Measurements from ENCODE around the gene IRF8.
A peak's percentile ranks its signal among the peaks of the same experiment; 100 is the strongest.

Gene IRF8

GRCh38 chr16:85878407-85878806, 20.6 kb upstream of the IRF8 start:
- no peak for DNase-seq (ENCODE audit: low read depth)
- TF ChIP-seq CTCF (conservative IDR thresholded peaks at IDR 0.05; ENCODE audit: low read depth, low read length) = no peak

GRCh38 chr16:85878875-85879274, 20.1 kb upstream of the IRF8 start:
- no peak overlapping the region for H3K4me3 ChIP-seq (ENCODE audit: low read depth, low read length)
- peak; percentile 26 for TF ChIP-seq CTCF (conservative IDR thresholded peaks at IDR 0.05; ENCODE audit: low read depth, low read length)
- DNase-seq (ENCODE audit: low read depth) = peak; percentile 67

More at GRCh38 chr16:85878407-85878806, 20.6 kb upstream of the IRF8 start:
- no peak overlapping the region for H3K4me3 ChIP-seq (ENCODE audit: low read depth, low read length)

DNA sequence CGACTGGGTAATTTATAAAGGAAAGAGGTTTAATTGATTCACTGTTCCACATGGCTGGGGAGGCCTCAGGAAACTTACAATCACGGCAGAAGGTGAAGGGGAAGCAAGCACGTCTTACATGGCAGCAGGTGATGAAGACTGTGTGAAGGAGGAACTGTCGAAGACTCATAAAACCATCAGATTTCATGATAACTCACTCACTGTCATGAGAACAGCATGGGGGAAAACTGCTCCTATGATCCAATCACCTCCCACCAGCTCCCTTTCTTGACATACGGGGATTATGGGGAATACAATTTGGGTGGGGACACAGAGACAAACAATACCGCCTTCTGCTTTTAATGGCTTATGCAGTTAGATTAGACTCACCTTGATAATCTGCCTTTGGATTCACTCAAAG, 19.4 kb upstream of the IRF8 start:
- H3K4me3 ChIP-seq (ENCODE audit: low read depth, low read length) = no peak overlapping the region
- DNase-seq (ENCODE audit: low read depth) = no peak
- TF ChIP-seq CTCF (conservative IDR thresholded peaks at IDR 0.05; ENCODE audit: low read depth, low read length) = no peak

DNA sequence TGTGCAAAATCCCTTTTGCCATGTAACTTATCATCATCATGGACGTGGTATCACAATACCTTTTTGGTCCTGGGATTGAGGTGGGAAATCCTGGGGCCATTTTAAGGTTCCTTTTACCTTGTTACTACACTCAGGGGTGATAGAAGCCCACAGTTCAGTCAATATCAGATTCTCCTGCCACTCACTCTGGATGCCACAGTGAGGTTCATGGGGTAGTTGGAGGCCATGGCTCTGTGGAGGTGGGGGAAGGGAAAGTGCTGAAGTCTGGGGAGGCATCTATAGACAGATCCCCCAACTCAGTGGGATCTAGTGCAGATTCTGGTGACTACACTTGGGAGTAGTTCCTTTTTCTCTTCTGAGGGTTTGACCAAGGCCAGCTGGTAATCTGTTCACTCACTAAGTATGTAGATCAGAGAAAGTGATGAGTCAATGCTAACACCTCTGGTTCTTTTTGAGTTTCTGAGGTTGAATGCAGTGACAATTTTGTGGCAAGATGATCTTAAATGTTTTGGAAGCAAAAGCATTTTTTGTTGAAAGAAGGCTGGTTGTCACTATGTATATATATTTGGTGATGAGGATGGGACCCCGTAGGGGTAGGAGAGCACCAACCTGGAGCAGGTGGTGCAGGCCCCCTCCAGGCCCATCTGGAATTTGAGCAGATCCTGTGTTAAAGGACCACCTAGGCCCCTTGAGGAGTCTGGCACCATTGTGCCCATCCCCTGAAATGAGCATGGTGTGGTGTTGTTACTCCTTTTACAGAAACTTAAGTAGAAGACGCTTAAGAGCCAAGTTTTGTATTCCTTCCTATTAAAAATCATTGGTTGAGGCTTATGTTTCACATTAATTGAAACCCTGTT, 18.8 kb upstream of the IRF8 start:
- TF ChIP-seq CTCF (conservative IDR thresholded peaks at IDR 0.05; ENCODE audit: low read depth, low read length) = no peak
- DNase-seq (ENCODE audit: low read depth) = no peak
- H3K4me3 ChIP-seq (ENCODE audit: low read depth, low read length) = no peak overlapping the region

- no peak for TF ChIP-seq CTCF (conservative IDR thresholded peaks at IDR 0.05; ENCODE audit: low read depth, low read length)
- H3K4me3 ChIP-seq (ENCODE audit: low read depth, low read length) = no peak overlapping the region
- no peak for DNase-seq (ENCODE audit: low read depth)
Measured at GRCh38 chr16:85880861-85881260, 18.1 kb upstream of the IRF8 start.

DNA sequence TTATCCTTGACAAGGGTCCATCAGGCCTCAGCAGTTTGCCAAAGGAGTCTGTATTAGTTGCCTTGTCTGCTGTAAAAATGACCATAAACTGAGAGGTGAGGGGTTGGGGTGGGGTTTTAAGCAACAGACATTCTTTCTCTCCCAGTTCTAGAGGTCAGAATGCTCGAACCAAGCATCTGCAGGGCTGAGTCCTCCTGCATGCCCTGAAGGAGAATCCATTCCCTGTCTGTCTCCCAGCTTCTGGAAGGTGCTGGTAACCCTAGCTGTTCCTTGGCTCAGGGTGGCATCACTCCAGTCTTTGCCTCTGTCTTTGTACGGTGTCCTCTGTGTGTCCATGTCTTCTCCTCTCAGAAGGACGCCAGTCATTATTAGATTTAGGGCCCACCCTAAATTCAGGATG, 17.5 kb upstream of the IRF8 start:
- H3K4me3 ChIP-seq (ENCODE audit: low read depth, low read length) = no peak overlapping the region
- DNase-seq (ENCODE audit: low read depth) = no peak
- TF ChIP-seq CTCF (conservative IDR thresholded peaks at IDR 0.05; ENCODE audit: low read depth, low read length) = no peak
